NB4 (cell line): ENCODE results near the gene GALNT9.
A peak's percentile ranks its signal among the peaks of the same experiment; 100 is the strongest.
"Not testable (repeated sequence)": the region's sequence is repeated elsewhere in the genome, so short reads cannot be mapped to it uniquely, and the experiment has no call there.

Experiments used
- DNase-seq: peaks from one replicate; pipeline ENCODE4 v3.0.0; 2010; ENCODE audit warnings: low read depth
- H3K4me3 ChIP-seq: one replicate; pipeline ENCODE4 v1.5.1; 2011; ENCODE audit warnings: mild to moderate bottlenecking, low read depth, low read length, moderate library complexity
- CTCF ChIP-seq: IDR thresholded peaks from one replicate; pipeline ENCODE4 v1.5.1; 2012; ENCODE audit warnings: low read depth, low read length
- MAX ChIP-seq: IDR thresholded peaks from 2 replicates; pipeline ENCODE4 v1.6.1; 2011; ENCODE audit warnings: low read depth, low read length
- MYC ChIP-seq: IDR thresholded peaks from 2 replicates; pipeline ENCODE4 v1.6.1; 2011; ENCODE audit warnings: low read depth, low read length
- POLR2A ChIP-seq: IDR thresholded peaks from 2 replicates; pipeline ENCODE4 v1.6.1; 2011; ENCODE audit warnings: mild to moderate bottlenecking; ENCODE audit not compliant: insufficient read length; ENCODE audit errors: extremely low read depth

Gene GALNT9

GRCh38 chr12:132302466-132303358 lies 26.7 kb downstream of the GALNT9 start:
- TF ChIP-seq CTCF (no peak), MAX (no peak), POLR2A (no peak), MYC (no peak)
- no peak for DNase-seq
- no peak overlapping the region for H3K4me3 ChIP-seq

GRCh38 chr12:132300789-132301722 lies 28.3 kb downstream of the GALNT9 start:
- DNase-seq: peak; percentile 76
- no peak overlapping the region for H3K4me3 ChIP-seq
- TF ChIP-seq CTCF: no peak
- peak; percentile 78 for TF ChIP-seq MYC
- peak; percentile 79 for TF ChIP-seq MAX

- no peak for DNase-seq
- no peak overlapping the region for H3K4me3 ChIP-seq
- TF ChIP-seq MYC (no peak), POLR2A (no peak), MAX (no peak), CTCF (no peak)
These were observed 33.3 kb downstream of the GALNT9 start for GRCh38 chr12:132296063-132296462.

GRCh38 chr12:132295561-132295960 lies 33.8 kb downstream of the GALNT9 start:
- DNase-seq: not testable (repeated sequence)

GRCh38 chr12:132295101-132295526 lies 34.3 kb downstream of the GALNT9 start:
- no peak overlapping the region for H3K4me3 ChIP-seq
- DNase-seq: no peak
- TF ChIP-seq MYC: no peak
- TF ChIP-seq POLR2A: no peak
- no peak for TF ChIP-seq MAX
- TF ChIP-seq CTCF: no peak

More at GRCh38 chr12:132295561-132295960, 33.8 kb downstream of the GALNT9 start:
- H3K4me3 ChIP-seq: not testable (repeated sequence)
